ENCODE results near the gene SOCS1. TPM values are rescaled to one million over a fixed set of nuclear protein-coding genes. Genes with fewer than 3 reads are reported as not detected.

SOCS1 gene
- total RNA-seq, 1 donor from 2014 or later, result 76.2 TPM

DNA sequence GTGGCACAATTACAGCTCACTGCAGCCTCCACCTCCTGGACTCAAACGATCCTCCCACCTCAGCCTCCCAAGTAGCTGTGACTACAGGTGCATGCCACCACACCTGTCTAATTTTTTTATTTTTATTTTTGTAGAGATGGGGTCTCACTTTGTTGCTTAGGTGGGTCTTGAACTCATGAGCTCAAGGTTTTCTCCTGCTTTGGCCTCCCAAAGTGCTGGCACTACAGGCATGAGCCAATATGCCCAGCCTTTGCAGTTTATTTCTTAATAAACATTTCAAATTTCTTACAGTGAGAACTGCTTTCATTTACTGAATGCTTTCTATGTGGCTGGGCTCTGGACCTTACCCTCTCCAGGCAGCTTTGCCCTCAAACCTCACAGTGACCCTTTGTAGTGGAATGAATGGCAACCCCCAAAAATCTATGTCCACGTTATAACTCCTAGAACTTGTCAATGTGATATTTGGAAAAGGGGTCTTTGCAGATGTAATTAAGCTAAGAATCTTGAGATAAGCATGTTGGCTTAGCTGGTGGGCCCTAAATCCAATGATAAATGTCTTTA, 14.7 kb upstream of the SOCS1 start:
- POLR2A ChIA-PET, result interaction anchor here (1.1 to 1.3 kb wide), 2 partner anchors 15 to 19 kb away, joined by 3 to 5 read pairs; partner anchors contain the start of gene SOCS1
- H3K4me1 Mint-ChIP-seq, result no peaks in the 10 kb centered on the region
- TF ChIP-seq CTCF (IDR thresholded peaks at IDR 0.05), result no peak
- H3K36me3 Mint-ChIP-seq (ENCODE audit: low read depth), result no peaks in the 10 kb centered on the region
- no peak for ATAC-seq (ENCODE audit: low read depth)
- H3K9me3 Mint-ChIP-seq, result no peaks in the 10 kb centered on the region
- CTCF ChIA-PET, result no interaction called here
- H3K27me3 Mint-ChIP-seq, result no peaks in the 10 kb centered on the region
- no peak for DNase-seq
- H3K4me3 Mint-ChIP-seq, result no peak overlapping the region
- intact Hi-C loops (cut with micrococcal nuclease), result no loop called here
- H3K27ac Mint-ChIP-seq, result no peak overlapping the region

GRCh38 chr16:11268921-11269375, 12.9 kb upstream of the SOCS1 start, which contains the start of gene TNP2:
Gene TNP2 (minus strand): TSS chr16:11269325. CDS start chr16:11269262, 63 bp downstream.
- Mint-ChIP-seq H3K27ac (no peak within 1 kb of the TSS), H3K27me3 (no peaks in the 10 kb centered on the region), H3K4me3 (no peak within 1 kb of the TSS), H3K36me3 (ENCODE audit: low read depth) (no peaks in the 10 kb centered on the region), H3K4me1 (peaks cover 8% of the 10 kb centered on the region), H3K9me3 (no peaks in the 10 kb centered on the region)
- intact Hi-C loops (cut with micrococcal nuclease), result no loop called here
- ChIA-PET POLR2A (no interaction called here), CTCF (interaction anchor here (1.7 kb wide), 1 partner anchor 11 kb away, joined by 8 read pairs; no protein-coding TSS in a partner anchor)
- no peak for DNase-seq
- ATAC-seq (ENCODE audit: low read depth), result no peak
- no peak for TF ChIP-seq CTCF (IDR thresholded peaks at IDR 0.05)

- intact Hi-C loops (cut with micrococcal nuclease), result no loop called here
- no peak overlapping the region for H3K27ac Mint-ChIP-seq
- ATAC-seq (ENCODE audit: low read depth) (no peak), DNase-seq (no peak)
- H3K27me3 Mint-ChIP-seq, result no peaks in the 10 kb centered on the region
- H3K4me1 Mint-ChIP-seq, result peaks cover 15% of the 10 kb centered on the region
- no peaks in the 10 kb centered on the region for H3K36me3 Mint-ChIP-seq (ENCODE audit: low read depth)
- ChIA-PET CTCF (no interaction called here), POLR2A (interaction anchor here (1.1 to 3.7 kb wide), 3 partner anchors 9 to 107 kb away, joined by 3 to 13 read pairs (median 3); partner anchors contain the start of gene SOCS1)
- TF ChIP-seq CTCF (IDR thresholded peaks at IDR 0.05), result no peak
- H3K9me3 Mint-ChIP-seq, result no peaks in the 10 kb centered on the region
- no peak overlapping the region for H3K4me3 Mint-ChIP-seq
Measured at GRCh38 chr16:11265124-11265523, 9.1 kb upstream of the SOCS1 start.

GRCh38 chr16:11264155-11264832, 8.3 kb upstream of the SOCS1 start:
- ChIA-PET CTCF (no interaction called here), POLR2A (interaction anchor here (0.9 to 3.7 kb wide), 5 partner anchors 8 to 108 kb away, joined by 3 to 13 read pairs (median 3); partner anchors contain the start of gene SOCS1)
- Mint-ChIP-seq H3K27ac (peak overlapping the region; percentile 6), H3K4me3 (no peak overlapping the region), H3K4me1 (peaks cover 16% of the 10 kb centered on the region), H3K9me3 (no peaks in the 10 kb centered on the region), H3K27me3 (no peaks in the 10 kb centered on the region), H3K36me3 (ENCODE audit: low read depth) (no peaks in the 10 kb centered on the region)
- no peak for TF ChIP-seq CTCF (IDR thresholded peaks at IDR 0.05)
- intact Hi-C loops (cut with micrococcal nuclease), result no loop called here
- ATAC-seq (ENCODE audit: low read depth) (peak; percentile 50), DNase-seq (no peak)

DNA sequence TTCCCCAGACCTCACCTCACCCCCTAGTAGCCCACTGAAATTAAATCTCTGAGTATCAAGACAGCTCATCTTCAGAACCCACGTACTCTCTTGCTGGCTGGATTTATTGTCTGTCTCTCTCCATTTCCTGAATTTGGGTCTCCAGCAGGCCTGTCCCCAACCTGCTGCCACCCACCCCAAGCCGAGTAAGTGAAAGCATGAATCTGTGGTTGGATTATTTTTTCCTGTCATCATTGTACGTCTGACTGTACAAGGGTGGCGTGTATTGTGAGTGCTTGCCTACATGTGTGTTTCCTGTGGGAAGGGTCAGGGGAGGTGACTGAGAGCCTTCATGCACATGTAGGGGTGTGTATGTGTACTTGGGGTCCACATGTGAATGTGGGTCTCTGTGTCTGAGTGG, 7.7 kb upstream of the SOCS1 start:
- CTCF ChIA-PET, result interaction anchor here (0.6 kb wide), 1 partner anchor 356 kb away, joined by 3 read pairs; no protein-coding TSS in a partner anchor
- intact Hi-C loops (cut with micrococcal nuclease), result no loop called here

More for the DNA sequence above, 7.7 kb upstream of the SOCS1 start:
- ATAC-seq (ENCODE audit: low read depth), result peak; percentile 59
- DNase-seq, result no peak
- Mint-ChIP-seq H3K4me3 (no peak overlapping the region), H3K36me3 (ENCODE audit: low read depth) (no peaks in the 10 kb centered on the region), H3K27ac (peak overlapping the region; percentile 4), H3K27me3 (no peaks in the 10 kb centered on the region), H3K9me3 (no peaks in the 10 kb centered on the region), H3K4me1 (peaks cover 22% of the 10 kb centered on the region)
- POLR2A ChIA-PET, result interaction anchor here (0.9 to 3.7 kb wide), 4 partner anchors 10 to 109 kb away, joined by 3 to 13 read pairs (median 3); no protein-coding TSS in a partner anchor
- TF ChIP-seq CTCF (IDR thresholded peaks at IDR 0.05), result no peak

Data from activated B cell treated with CpG ODN at 0.5 μM for 24 hours (primary cell).